Coronary artery (tissue), 2 donors: ENCODE data around the gene CORO2A.

ENCODE experiments used
- DNase-seq: peaks from one replicate; pipeline ENCODE4 v3.0.0-alpha.2; 2017; ENCODE audit warnings: low spot score
- H3K27ac ChIP-seq, 2 donors: fragments of 200-600 bp; sonication (generic); one replicate each; pipeline ENCODE4 v1.5.1; 2016 to 2019
- H3K4me3 ChIP-seq: fragments of 200-600 bp; sonication (generic); 2 replicates; pipeline ENCODE4 v1.5.1; 2016; ENCODE audit warnings: mild to moderate bottlenecking, moderate library complexity
- TF ChIP-seq, protein P1 (sequence below): fragments of 200-600 bp; sonication (generic); IDR thresholded peaks from one replicate; pipeline ENCODE4 v1.5.1; 2019; ENCODE audit warnings: antibody characterized with exemption

The CORO2A gene

GRCh38 chr9:98109052-98109451, 83.4 kb downstream of the CORO2A start:
- no peak for DNase-seq
- TF ChIP-seq, protein P1, sequence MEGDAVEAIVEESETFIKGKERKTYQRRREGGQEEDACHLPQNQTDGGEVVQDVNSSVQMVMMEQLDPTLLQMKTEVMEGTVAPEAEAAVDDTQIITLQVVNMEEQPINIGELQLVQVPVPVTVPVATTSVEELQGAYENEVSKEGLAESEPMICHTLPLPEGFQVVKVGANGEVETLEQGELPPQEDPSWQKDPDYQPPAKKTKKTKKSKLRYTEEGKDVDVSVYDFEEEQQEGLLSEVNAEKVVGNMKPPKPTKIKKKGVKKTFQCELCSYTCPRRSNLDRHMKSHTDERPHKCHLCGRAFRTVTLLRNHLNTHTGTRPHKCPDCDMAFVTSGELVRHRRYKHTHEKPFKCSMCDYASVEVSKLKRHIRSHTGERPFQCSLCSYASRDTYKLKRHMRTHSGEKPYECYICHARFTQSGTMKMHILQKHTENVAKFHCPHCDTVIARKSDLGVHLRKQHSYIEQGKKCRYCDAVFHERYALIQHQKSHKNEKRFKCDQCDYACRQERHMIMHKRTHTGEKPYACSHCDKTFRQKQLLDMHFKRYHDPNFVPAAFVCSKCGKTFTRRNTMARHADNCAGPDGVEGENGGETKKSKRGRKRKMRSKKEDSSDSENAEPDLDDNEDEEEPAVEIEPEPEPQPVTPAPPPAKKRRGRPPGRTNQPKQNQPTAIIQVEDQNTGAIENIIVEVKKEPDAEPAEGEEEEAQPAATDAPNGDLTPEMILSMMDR, result no peak
- Histone ChIP-seq H3K4me3 (no peak overlapping the region), H3K27ac (peak overlapping the region in 1 of 2 donors; percentile 28)

DNA sequence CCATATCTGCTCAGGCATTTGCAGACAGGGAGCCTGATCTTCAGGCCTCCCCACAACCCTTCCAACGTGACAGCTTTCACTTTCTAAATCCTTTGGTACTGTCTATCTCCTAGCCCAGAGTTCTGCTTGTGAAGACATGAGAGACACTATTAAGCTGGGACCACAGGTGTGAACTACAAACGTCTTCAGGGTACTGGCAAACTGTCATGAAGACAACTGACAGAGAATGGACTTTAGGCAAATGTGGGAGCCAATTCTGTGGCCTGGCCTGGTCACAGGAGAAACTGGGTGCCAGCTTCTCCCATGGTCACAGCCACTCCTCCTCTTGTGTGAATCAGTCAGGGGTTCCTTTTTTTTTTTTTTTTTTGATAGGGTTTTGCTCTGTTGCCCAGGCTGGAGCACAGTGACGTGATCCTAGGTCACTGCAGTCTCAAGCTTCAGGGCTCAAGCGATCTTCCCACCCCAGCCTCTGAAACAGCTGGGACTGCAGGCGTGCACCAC, 83.9 kb downstream of the CORO2A start:
- no peak for DNase-seq
- H3K4me3 ChIP-seq, result no peak overlapping the region
- TF ChIP-seq, protein P1, result no peak
- H3K27ac ChIP-seq, result peak overlapping the region in 1 of 2 donors; percentile 8

DNA sequence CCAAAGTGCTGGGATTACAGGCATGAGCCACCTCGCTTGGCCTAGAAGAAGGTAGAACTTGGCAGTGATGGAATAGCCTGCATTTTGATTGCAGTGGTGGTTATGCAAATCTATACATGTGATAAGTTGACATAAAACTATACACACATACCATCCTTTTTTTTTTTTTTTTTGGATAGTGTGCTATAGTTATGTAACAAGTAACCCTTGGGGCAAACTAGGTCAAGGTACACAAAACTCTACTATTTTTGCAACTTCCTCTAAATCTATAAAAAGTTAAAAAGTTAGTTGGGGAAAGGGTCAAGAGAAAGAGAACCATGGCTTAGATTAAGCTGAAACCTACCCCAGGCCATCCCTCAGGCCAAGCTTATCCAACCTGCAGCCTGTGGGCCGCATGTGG, 84.5 kb downstream of the CORO2A start:
- no peak overlapping the region for H3K4me3 ChIP-seq
- no peak for DNase-seq
- TF ChIP-seq, protein P1, result no peak
- H3K27ac ChIP-seq, result no peak overlapping the region

- Histone ChIP-seq H3K4me3 (no peak overlapping the region), H3K27ac (peak overlapping the region in 1 of 2 donors; percentile 33)
- TF ChIP-seq, protein P1, result no peak
- DNase-seq, result no peak
Measured at GRCh38 chr9:98105006-98105405, 87.4 kb downstream of the CORO2A start.

DNA sequence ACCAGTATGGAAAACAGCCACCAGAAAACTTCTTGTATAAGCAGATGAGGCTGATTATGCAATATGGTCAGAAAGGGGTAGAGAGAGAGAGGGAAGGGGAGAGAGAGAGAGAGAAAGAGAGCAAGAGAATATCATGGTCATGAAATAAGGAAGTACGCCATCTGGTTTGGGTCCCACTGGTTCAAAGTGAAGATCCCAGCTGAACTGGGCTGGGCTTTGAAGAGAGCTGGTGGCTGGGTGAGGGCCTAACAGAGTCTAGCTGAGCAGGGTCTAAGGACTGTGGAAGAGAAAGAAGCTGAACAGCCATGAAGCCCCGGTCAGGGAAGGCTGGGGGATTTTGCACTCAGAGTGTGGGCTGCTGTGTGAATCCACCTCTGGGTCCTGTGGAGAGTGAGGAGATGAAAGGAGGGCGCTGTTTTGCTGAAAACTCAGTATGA, 88.0 kb downstream of the CORO2A start:
- TF ChIP-seq, protein P1, result no peak
- DNase-seq, result no peak
- H3K4me3 ChIP-seq, result no peak overlapping the region
- H3K27ac ChIP-seq, result peak overlapping the region in 1 of 2 donors; percentile 33

- Histone ChIP-seq H3K27ac (no peak overlapping the region), H3K4me3 (no peak overlapping the region)
- no peak for DNase-seq
- TF ChIP-seq, protein P1, result no peak
Measured at GRCh38 chr9:98101868-98102273, 90.6 kb downstream of the CORO2A start.

- TF ChIP-seq, protein P1, result no peak
- Histone ChIP-seq H3K27ac (no peak overlapping the region), H3K4me3 (no peak overlapping the region)
- no peak for DNase-seq
Measured at GRCh38 chr9:98101416-98101815, 91.0 kb downstream of the CORO2A start.
